Measurements from ENCODE around the gene TRPM5. TPM values are rescaled to one million over a fixed set of nuclear protein-coding genes. Genes with fewer than 3 reads are reported as not detected.

The TRPM5 gene
- total and polyA plus RNA-seq, 4 donors: 0.05 TPM; not detected in 3

DNA sequence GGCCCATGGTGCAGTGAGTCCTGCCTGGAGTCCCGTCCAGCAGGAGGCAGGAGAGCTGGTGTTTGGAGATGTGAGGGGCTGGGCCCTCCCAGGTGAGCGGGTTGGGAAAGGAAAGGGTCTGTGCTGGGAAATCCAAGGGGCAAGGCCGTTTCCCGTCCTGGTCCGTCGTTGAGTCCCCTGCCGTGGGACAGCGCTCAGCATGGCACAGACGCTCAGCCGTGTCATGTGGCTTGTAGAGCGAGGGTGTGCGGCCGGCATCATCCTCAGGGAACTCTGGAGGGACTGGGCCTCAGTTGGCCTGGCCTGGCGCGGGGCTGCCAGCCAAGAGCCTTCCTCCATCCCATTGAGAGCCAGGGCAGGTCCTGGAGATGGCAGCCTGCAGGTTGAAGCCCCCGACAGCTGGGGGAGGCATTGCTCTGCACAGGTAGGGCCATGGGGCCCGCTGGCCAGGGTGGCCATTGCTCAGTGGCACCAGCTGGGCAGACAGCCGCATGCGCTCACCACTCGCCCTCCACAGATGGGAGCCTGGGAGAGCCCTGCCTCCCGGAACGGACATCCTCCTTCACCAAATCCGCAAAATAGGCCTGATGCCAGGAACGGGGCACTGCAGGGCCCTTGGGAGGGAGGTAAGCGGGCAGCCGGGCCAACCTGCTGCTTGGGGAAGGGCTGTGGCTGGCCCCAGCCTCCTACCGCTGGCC, 29.2 kb upstream of the TRPM5 start:
- Histone ChIP-seq H3K9me3 (ENCODE audit: control insufficient read depth in 4 of 4, low read length in 3 of 4) (no peaks in the 10 kb centered on the region), H3K27ac (ENCODE audit: low read depth in 1 of 2, low read length in 2 of 2) (no peak overlapping the region), H3K4me3 (ENCODE audit: low read depth in 1 of 3, low read length in 3 of 3) (no peak overlapping the region), H3K9ac (ENCODE audit: low read depth in 1 of 2, low read length in 2 of 2) (no peak overlapping the region), H3K36me3 (ENCODE audit: control insufficient read depth in 4 of 4, insufficient read depth in 3 of 4, low read depth in 1 of 4, low read length in 3 of 4) (no peaks in the 10 kb centered on the region), H3K4me1 (ENCODE audit: control insufficient read depth in 4 of 4, insufficient read depth in 4 of 4, low read length in 3 of 4) (no peaks in the 10 kb centered on the region), H3K27me3 (ENCODE audit: control insufficient read depth in 4 of 4, insufficient read depth in 4 of 4, low read length in 3 of 4) (no peaks in the 10 kb centered on the region)
- TF ChIP-seq ATF3 (IDR thresholded peaks at IDR 0.05): no peak
- no peak for TF ChIP-seq HNF4A (conservative IDR thresholded peaks at IDR 0.05)
- no peak for TF ChIP-seq NR2F2 (IDR thresholded peaks at IDR 0.05)
- TF ChIP-seq, protein P1, sequence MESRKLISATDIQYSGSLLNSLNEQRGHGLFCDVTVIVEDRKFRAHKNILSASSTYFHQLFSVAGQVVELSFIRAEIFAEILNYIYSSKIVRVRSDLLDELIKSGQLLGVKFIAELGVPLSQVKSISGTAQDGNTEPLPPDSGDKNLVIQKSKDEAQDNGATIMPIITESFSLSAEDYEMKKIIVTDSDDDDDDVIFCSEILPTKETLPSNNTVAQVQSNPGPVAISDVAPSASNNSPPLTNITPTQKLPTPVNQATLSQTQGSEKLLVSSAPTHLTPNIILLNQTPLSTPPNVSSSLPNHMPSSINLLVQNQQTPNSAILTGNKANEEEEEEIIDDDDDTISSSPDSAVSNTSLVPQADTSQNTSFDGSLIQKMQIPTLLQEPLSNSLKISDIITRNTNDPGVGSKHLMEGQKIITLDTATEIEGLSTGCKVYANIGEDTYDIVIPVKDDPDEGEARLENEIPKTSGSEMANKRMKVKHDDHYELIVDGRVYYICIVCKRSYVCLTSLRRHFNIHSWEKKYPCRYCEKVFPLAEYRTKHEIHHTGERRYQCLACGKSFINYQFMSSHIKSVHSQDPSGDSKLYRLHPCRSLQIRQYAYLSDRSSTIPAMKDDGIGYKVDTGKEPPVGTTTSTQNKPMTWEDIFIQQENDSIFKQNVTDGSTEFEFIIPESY (IDR thresholded peaks at IDR 0.05): no peak
- no peak for TF ChIP-seq YY1 (IDR thresholded peaks at IDR 0.05)
- no peak for TF ChIP-seq MAX (IDR thresholded peaks at IDR 0.05)
- WGBS: 91% methylated on average over 27 of the region's 27 CpGs
- DNase-seq (ENCODE audit: low spot score): no peak

GRCh38 chr11:2472428-2473186, 28.3 kb upstream of the TRPM5 start:
- no peak overlapping the region for H3K27ac ChIP-seq (ENCODE audit: low read depth in 1 of 2, low read length in 2 of 2)
- no peaks in the 10 kb centered on the region for H3K27me3 ChIP-seq (ENCODE audit: control insufficient read depth in 4 of 4, insufficient read depth in 4 of 4, low read length in 3 of 4)
- H3K36me3 ChIP-seq (ENCODE audit: control insufficient read depth in 4 of 4, insufficient read depth in 3 of 4, low read depth in 1 of 4, low read length in 3 of 4): no peaks in the 10 kb centered on the region
- DNase-seq (ENCODE audit: low spot score): no peak
- no peaks in the 10 kb centered on the region for H3K4me1 ChIP-seq (ENCODE audit: control insufficient read depth in 4 of 4, insufficient read depth in 4 of 4, low read length in 3 of 4)
- no peaks in the 10 kb centered on the region for H3K9me3 ChIP-seq (ENCODE audit: control insufficient read depth in 4 of 4, low read length in 3 of 4)
- TF ChIP-seq NR2F2 (IDR thresholded peaks at IDR 0.05) (no peak), YY1 (IDR thresholded peaks at IDR 0.05) (no peak), EGR1 (IDR thresholded peaks at IDR 0.05; ENCODE audit: low read depth in 2 of 2) (no peak), CTCF (IDR thresholded peaks at IDR 0.05; ENCODE audit: low read depth, low read length, missing input control) (no peak), SP1 (IDR thresholded peaks at IDR 0.05) (no peak), JUND (IDR thresholded peaks at IDR 0.05) (no peak), HNF4A (conservative IDR thresholded peaks at IDR 0.05) (no peak), REST (IDR thresholded peaks at IDR 0.05) (no peak)
- TF ChIP-seq, protein P1 (IDR thresholded peaks at IDR 0.05): no peak
- no peak overlapping the region for H3K4me3 ChIP-seq (ENCODE audit: low read depth in 1 of 3, low read length in 3 of 3)
- H3K9ac ChIP-seq (ENCODE audit: low read depth in 1 of 2, low read length in 2 of 2): no peak overlapping the region
- WGBS: 84% methylated on average over 8 of the region's 8 CpGs

Data from liver (tissue), 9 donors.